Thyroid gland (tissue), 4 donors: Measurements from ENCODE around the gene EIF2S3B.

Experiments used
- POLR2A ChIP-seq, 2 donors: fragments of 450-650 bp; IDR thresholded peaks; one replicate each; pipeline ENCODE4 v1.6.1; 2017; ENCODE audit warnings: antibody characterized with exemption in 2 of 2, mild to moderate bottlenecking in 2 of 2, moderate library complexity in 1 of 2
- TF ChIP-seq, protein P1 (sequence below), 6 experiments: fragments of 200-600 bp in 3 of 6; fragments of 450-650 bp in 3 of 6; sonication (generic) in 3 of 6; IDR thresholded peaks; one replicate each; pipeline ENCODE4 v1.5.1; 2016 to 2019; ENCODE audit warnings: antibody characterized with exemption in 6 of 6, mild to moderate bottlenecking in 2 of 6, inconsistent platforms in 1 of 6, moderate library complexity in 1 of 6

DNA sequence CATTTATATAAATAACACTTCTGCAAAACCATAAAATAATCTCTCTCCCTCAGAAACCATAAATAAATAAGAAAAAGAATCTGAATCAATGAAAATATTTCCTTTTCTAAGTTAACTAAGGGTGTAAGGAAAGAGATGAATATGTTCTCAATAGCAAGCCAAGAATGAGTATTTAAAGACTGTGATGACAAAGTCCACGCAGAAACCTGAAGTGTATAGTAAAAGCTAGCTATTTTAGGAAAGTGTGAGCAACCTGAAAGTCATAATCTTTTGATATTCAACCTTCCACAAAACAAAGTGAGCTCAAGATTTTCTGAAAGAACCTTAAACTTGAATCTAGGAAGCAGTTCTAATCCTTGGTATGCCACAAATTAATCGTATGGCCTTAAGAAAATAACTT lies 15.9 kb downstream of the EIF2S3B start:
- TF ChIP-seq, protein P1, sequence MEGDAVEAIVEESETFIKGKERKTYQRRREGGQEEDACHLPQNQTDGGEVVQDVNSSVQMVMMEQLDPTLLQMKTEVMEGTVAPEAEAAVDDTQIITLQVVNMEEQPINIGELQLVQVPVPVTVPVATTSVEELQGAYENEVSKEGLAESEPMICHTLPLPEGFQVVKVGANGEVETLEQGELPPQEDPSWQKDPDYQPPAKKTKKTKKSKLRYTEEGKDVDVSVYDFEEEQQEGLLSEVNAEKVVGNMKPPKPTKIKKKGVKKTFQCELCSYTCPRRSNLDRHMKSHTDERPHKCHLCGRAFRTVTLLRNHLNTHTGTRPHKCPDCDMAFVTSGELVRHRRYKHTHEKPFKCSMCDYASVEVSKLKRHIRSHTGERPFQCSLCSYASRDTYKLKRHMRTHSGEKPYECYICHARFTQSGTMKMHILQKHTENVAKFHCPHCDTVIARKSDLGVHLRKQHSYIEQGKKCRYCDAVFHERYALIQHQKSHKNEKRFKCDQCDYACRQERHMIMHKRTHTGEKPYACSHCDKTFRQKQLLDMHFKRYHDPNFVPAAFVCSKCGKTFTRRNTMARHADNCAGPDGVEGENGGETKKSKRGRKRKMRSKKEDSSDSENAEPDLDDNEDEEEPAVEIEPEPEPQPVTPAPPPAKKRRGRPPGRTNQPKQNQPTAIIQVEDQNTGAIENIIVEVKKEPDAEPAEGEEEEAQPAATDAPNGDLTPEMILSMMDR (IDR thresholded peaks at IDR 0.05): no peak
- no peak for TF ChIP-seq POLR2A (IDR thresholded peaks at IDR 0.05)
